GM21717 (cell line): ENCODE measurements around the gene WNT9B.
"Not testable (repeated sequence)": the region's sequence is repeated elsewhere in the genome, so short reads cannot be mapped to it uniquely, and the experiment has no call there.

Experiments used
- ATAC-seq: cut with Tn5 transposase; IDR thresholded peaks from one replicate; pipeline ENCODE4 v1.9.1; 2021; ENCODE audit warnings: mild to moderate bottlenecking, moderate library complexity; ENCODE audit not compliant: unreplicated experiment

The WNT9B gene

DNA sequence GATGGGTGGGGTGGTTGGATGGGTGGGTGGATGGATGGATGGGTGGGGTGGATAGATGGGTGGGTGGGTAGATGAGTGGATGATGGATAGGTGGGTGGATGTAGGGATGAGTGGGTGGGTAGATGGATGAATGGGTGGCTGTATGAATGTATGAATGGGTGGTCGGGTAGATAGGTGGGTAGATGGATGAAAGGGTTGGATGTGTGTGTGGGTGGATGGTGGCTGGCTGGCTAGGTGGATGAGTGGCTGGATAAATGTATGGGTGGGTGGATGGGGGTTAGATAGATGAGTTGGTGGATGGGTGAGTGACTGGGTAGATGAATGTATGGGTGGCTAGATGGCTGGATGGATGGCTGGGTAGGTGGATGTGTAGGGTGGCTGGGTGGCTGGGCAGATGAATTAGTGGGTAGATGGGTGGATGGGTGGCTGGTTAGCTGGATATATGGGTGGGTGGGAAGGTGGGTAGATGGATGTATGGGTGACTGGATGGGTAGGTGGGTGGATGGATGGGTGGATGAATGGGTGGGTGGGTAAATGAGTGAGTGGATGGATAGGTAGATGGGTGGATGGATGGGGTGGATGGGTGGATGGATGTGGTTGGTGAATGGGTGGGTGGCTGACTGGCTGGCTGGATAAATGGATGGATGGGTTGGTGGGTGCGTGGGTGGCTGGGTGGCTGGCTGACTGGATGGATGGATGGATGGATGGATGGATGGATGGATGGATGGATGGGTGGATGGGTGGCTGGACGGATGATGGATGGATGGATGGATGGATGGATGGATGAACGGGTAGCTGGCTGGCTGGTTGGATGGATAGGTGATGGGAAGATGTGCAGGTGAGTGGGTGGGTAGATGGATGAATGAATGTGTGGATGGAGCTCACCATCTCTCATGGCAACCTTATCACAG is 52.6 kb downstream of the WNT9B start:
- ATAC-seq, result no peak

DNA sequence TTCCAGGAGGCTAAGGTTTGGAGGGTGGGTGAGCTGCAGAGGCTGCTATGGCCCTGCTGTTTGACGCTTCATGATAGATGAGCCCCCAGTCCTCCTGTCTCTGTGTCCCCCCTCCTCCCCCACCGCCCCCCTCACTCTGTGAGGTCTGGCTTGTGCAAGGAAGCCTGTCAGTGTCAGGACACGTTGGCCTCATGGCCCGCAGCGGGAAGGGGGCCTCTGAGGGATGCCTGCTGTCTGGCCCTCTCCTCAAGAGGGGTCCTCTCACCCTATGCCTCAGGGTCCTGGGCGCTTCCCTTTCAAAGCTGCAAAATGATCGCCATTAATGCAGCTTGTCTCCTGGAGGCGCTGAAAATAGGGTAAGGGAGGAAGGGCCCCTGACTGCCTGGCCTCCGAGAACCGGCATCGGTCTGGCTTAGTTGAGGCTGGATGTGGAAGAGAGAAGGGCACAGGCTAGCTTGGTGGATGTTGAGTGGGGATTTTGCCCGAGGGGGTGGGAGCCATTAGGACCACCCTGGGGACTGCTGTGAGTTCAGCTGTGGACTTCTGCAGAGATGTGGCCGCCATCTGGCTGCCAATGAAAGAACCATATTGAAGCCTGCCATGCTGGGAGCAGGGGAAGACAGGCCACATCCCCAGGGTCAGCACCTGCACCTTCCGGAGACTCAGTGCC is 56.8 kb downstream of the WNT9B start:
- no peak for ATAC-seq

DNA sequence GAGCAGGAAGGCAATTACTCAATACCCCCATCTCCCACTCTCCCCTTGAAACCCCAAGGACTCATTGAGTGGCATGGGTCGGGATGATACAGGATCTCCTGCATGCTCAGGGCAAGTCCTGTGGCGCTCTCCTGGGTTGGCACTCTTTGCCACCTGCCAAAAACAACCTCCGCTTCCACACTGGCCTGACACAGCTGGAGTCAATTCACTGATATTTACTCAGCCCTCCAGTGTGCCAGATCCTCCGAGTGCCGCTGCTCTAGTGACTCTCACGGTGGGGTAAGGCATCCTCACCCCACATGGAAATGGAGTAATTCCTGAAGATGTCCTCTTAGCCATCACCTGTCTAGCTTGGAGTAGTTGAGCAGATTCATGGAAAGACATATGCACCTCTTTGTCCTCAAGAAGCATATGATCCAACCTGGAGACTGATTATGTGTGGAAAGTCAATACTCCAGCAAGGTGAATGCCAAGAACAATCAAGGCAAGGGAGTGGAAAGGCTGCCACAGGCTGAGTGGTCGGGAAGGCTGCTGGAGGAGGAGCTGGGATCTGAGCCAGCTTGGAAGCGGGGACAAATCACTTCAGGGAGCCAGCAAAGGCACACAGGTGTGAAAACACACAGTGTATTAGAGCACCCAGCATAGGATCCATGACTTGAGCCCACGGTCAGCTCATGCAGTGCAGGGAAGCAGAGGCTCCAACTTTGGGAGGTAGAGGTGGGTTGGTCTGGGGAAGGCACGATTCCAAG is 59.0 kb downstream of the WNT9B start:
- no peak for ATAC-seq

DNA sequence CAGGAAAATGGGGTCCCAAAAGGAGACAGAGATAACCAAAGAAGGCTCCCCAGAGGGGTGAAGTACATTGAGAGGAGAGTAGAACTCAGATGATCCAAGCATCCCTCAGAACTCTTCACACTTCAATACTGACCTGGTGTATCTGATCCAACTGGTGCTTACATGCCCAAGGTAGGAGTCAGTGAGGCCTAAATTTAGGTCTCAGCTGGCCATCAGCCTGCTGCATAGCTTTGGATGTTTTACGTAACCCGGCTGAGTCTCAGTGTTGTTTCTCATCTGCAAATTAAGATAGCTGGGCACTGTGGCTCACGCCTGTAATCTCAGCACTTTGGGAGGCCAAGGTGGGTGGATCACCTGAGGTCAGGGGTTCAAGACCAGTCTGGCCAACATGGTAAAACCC is 59.9 kb downstream of the WNT9B start:
- ATAC-seq, result no peak

DNA sequence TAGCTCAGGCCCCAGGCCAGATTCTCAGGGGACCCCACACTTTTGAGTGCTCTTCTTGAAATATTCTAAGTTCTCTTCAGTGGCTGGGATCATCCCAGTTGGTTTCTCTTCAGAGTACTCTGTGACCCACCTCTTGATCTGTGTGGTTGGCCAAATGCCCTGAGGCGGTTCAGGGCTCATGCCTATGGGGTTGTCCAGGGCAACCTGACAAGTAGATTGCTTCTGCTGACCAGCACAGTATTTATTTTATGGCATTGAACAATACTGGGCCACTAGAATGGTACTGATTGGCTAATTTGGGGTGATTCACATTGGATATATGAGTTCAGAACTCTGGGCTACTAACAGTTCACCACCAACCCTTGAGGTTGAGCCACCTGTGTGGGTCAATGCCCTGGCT is 64.2 kb downstream of the WNT9B start:
- no peak for ATAC-seq

DNA sequence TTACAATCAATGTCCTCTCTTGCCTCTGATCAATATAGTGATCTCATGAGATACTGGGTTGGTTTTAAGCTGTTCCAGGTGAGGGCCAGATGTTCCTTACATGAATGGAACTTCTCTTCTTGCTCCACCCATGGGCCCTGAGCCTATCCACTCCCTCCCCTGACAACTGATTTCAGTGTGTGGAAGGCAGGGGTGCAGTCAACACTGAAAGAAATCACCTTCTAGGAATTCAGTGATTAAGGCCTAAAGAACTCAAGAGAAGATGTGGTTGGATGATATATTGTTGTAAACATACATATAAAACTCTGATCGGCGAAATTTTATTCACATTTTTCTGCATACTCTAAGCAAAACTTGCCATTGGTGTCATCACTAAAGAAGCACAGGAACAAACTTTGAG is 64.8 kb downstream of the WNT9B start:
- ATAC-seq, result no peak

DNA sequence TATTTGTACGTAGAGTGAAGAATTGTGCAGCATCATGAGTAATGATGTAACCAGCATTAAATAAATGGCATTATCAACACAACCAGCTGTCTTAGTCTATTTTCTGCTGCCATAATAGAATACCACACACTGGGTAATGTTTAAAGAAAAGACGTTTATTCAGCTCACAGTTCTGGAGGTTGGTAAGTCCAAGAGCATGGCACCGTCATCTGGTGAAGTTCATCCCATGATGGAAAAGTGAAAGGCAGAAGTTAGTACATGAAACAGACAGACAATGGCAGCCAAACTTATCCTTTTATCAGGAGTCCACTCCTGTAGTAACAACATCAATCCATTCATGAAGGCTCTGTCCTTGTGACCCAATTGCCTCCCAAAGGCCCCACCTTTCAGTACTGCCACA is 65.2 kb downstream of the WNT9B start:
- ATAC-seq, result no peak

DNA sequence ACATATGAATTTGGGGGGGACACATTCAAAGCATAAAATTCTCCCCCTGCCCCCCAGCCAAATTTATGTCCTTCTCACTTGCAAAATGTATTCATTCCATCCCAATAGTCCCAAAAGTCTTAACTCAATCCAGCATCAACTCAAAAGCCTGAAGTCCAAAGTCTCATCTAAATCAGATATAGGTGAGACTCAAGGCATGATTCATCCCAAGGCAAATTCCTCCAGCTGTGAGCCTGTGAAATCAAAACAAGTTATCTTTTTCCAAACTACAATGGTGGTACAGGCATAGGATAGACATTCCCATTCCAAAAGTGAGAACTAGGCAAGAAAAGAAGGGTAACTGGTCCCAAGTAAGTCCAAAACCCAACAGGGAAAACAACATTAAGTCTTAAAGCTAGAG is 65.7 kb downstream of the WNT9B start:
- ATAC-seq, result no peak

DNA sequence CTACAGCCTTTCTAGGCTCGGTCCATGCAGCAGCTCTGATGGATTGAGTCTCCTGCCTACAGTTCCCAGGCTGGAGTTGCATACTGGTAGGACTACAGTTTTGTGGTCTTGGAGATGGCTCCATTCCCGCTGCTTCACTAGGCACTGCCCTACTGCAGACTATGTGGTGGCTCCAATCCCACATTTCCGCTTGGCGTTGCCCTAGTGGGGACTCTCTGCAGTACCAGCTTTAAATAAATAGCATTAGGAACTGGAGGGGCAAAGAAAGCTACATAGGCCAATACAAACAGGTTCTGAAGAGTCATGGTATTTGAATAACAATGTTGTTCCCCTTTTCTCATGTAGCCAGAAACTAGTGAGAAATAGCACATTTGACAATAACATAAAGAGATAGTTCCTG is 66.1 kb downstream of the WNT9B start:
- ATAC-seq, result no peak

DNA sequence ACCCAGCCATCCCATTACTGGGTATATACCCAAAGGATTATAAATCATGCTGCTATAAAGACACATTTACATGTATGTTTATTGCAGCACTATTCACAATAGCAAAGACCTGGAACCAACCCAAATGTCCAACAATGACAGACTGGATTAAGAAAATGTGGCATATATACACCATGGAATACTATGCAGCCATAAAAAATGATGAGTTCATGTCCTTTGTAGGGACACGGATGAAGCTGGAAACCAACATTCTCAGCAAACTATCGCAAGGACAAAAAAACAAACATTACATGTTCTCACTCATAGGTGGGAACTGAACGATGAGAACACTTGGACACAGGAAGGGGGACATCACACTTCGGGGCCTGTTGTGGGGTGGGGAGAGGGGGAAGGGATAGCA is 70.6 kb downstream of the WNT9B start:
- not testable (repeated sequence) for ATAC-seq

DNA sequence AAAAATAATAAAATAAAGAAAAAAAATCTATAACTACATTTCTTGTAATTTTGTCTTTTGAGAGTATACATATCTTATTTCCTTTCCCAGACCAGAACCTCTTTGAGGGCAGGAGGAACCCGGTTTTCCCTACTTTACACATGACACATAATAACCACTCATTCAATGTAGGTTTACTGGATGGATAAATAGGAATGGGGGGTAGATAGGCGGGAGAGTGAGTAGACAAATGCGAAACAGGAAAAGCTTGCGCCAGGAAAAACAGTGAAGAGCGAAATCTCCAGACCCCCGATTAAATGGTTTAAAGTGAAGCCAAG is 71.1 kb downstream of the WNT9B start:
- ATAC-seq, result no peak

DNA sequence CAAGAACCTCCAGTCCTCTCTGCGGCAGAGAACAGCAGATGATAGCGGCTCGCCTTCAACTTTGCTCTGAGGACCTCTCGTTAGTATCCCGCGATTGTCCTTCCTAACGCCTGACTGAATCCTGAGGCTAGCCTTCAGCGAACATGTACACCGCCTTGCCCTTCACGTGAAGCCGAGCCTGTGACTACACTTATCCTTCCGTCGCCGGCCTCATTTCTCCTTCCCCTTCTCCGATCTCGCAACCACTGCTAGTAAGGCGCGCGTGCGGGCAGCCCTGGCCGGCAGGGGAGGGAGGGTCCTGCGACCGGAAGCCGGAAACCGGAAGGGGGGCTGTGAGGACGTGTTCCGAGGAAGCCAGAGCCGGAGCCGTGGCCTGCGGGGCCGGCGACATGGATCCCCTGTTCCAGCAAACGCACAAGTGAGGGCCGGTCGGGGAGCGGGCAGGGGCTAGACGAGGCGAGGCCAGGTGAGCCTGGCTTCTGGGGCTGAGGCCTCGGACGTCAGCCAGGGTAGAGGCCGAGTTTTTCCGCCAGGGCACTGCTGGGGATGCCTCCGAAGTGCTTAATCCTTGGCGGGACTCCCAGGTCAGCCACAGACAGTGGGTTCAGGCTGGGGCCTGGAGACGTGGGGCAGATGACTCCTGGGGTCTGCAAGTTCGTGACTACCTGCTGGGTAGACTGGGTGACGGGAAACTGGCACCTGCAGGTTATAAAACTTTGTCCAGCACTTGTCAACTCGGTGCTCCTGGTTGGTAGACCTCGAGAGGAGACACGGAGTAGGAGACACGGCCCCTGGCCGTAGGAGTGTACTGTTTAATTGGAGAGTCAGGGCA is 71.6 kb downstream of the WNT9B start, which contains the start of gene GOSR2:
Gene GOSR2, plus strand, starts transcription at position 357 of the 832 bp plus-strand sequence. Its CDS starts 33 bp downstream, at position 390.
- ATAC-seq, result peak; percentile 86

DNA sequence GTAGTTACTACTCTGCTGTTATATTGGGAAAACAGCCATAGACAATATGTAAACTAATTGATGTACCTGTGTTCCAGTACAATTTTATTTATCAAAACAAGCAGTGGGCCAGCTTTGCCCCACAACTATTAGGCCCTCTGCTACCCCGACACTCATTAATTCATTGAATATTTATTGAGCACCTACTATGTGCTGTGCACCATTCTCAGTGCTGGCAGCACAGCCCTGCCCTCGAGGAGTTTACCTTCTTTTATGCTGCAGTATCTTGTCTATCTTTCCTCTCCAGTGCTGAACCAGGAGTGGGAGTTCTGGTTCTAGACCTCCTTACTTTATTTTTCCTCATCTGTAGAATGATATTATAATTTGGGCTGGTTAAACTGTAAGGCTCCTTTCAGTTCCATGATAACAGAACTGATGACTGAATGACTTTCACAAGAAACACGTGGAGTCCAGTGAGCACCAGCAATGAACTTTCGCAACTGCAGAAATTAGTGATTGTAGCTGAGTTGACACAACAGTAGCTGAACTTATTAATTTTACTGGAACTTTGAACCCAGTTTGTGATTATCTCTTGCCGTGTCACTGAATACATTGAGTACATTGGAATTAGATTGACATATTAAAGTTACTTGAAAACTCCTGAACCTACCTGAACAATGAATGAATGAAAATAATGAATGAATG is 73.9 kb downstream of the WNT9B start:
- ATAC-seq, result no peak

DNA sequence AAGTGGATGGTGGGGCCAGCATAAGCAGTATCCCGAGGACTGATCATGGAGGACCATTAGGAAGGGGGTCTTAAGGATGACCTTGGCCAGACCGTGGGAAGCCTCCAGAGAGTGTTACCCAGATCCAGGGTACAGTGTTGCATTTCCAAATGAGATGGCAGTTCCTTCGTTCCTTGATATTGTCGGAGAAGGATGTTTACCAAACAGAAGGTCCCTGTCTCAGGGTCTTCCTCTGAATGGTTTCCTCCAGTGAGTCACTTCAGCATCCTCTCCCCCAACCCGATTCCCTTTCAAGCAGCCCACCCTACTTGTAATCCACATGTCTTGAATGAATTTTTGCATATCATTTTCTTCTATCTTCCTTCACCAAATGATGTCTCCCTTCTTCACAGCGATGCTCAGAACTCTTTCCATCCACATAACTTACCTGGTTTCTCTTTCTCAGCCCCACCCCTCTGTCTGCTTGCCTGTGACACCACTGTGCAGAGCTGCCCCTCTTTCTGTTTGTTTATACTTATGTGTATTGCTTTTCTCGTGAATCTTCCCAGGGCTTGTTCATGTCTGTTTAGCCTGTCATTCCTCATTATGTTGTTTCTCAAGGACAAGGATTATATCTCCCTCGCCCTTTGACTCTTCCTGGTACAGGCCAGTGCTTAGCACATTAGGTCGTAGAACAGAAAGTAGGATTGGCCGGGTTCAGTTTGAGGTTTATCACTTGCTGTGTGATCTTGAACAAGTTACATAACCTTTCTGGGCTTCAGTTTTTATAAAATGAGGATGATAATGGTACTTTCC is 77.3 kb downstream of the WNT9B start:
- ATAC-seq, result no peak

DNA sequence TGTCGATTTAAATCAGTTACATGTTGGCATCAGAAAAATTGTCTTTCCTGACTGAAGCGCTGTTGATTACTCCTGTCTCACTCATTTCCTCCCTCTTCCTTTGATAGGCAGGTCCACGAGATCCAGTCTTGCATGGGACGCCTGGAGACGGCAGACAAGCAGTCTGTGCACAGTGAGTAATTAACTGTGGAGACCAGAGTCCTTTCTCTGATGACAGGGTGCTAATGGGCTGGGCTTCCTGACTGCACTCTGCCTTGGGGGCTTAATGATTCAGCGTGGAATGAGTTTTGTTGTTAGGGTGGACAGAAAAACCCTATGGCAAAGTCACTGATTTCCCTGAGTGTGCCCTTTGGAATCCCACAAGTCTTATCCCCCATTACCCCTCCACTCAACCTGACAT is 78.0 kb downstream of the WNT9B start:
- no peak for ATAC-seq

DNA sequence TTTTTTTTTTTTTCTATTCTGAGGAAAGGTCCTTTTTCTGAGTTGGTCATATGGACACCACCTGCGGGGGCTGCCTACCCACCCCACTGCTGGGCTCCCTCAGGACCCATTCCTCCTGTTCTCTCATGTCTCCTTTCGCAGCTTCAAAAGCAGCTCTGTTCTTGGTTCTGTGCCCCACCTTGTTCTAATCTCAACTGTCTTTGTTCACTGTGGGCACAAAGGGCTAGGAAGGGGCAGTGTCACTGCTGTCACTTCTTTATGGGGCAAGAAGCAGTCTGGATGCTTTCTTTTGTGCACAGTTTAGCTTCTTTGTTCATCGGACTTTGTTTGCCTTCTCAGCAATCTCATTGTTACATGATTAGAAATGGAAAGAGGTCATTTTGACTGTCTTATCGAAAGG is 78.7 kb downstream of the WNT9B start:
- no peak for ATAC-seq

DNA sequence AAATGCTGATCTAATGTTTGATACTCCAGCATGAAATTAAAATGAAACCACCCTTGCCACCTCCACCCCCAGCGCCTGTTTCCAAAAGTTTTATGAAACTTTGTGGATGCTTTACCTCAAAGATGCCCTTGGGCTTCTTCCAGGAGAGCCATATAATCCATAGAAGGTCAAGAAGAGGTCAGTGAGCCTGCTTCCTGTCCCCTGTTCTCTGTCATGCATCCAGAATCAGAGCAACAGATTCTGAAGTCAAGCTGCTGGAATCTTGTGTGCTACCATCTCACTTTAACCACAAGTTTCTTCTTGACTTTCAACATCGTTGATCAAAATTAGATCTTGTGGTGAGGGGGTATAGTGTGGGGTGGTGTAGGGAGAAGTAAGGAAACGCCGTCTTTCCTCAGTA is 80.2 kb downstream of the WNT9B start:
- no peak for ATAC-seq

DNA sequence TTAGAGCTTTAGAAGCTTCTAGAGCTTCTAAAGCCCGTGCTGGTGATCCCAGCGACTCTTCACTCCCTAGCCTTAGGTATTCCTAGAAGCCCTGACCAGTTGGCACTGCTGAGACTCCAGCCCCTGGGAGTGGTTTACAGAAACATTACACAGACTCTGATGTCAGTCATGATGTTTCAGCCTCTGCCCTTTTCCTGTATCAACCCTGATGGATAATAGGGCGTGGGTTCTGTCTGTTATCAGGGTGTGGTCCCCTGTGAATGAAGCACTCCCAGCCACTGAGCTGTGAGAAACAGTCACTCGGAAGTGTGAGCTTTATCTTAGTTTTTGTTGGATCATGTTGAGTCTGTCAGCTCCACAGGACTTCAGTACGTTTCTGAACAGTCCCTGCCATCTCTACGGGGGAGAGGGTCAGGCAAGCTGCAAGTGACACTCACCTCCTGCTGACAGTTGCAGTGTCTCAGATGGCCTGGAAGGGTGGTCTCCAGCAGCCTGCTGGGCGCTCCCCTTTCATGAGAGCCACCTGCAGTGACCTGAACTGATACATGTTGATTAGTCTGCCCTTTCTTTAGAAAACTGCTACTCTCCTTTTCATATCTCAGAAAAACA is 84.4 kb downstream of the WNT9B start:
- no peak for ATAC-seq
